ENCODE measurements around the gene BTG2.

BTG2 gene

GRCh38 chr1:203276916-203277545, 28.3 kb upstream of the BTG2 start:
- H3K4me3 ChIP-seq (replicated peaks; ENCODE audit: low read depth, low read length): no peak overlapping the region
- TF ChIP-seq CTCF (IDR thresholded peaks at IDR 0.05; ENCODE audit: low read depth, low read length, missing control alignments): no peak
- DNase-seq (ENCODE audit: extremely low read depth, low read depth): no peak

GRCh38 chr1:203278082-203278884, 27.0 kb upstream of the BTG2 start:
- TF ChIP-seq CTCF (IDR thresholded peaks at IDR 0.05; ENCODE audit: low read depth, low read length, missing control alignments): no peak
- no peak overlapping the region for H3K4me3 ChIP-seq (replicated peaks; ENCODE audit: low read depth, low read length)
- no peak for DNase-seq (ENCODE audit: extremely low read depth, low read depth)

- no peak for DNase-seq (ENCODE audit: extremely low read depth, low read depth)
- no peak for TF ChIP-seq CTCF (IDR thresholded peaks at IDR 0.05; ENCODE audit: low read depth, low read length, missing control alignments)
- no peak overlapping the region for H3K4me3 ChIP-seq (replicated peaks; ENCODE audit: low read depth, low read length)
These were observed 26.4 kb upstream of the BTG2 start for GRCh38 chr1:203278885-203279406.

GRCh38 chr1:203280061-203280460, 25.3 kb upstream of the BTG2 start:
- H3K4me3 ChIP-seq (replicated peaks; ENCODE audit: low read depth, low read length): no peak overlapping the region
- DNase-seq (ENCODE audit: extremely low read depth, low read depth): no peak
- TF ChIP-seq CTCF (IDR thresholded peaks at IDR 0.05; ENCODE audit: low read depth, low read length, missing control alignments): no peak

GRCh38 chr1:203281033-203281432, 24.3 kb upstream of the BTG2 start:
- H3K4me3 ChIP-seq (replicated peaks; ENCODE audit: low read depth, low read length): no peak overlapping the region
- peak; percentile 26 for TF ChIP-seq CTCF (IDR thresholded peaks at IDR 0.05; ENCODE audit: low read depth, low read length, missing control alignments)
- DNase-seq (ENCODE audit: extremely low read depth, low read depth): no peak

GRCh38 chr1:203281851-203282661, 23.3 kb upstream of the BTG2 start:
- no peak for DNase-seq (ENCODE audit: extremely low read depth, low read depth)
- no peak for TF ChIP-seq CTCF (IDR thresholded peaks at IDR 0.05; ENCODE audit: low read depth, low read length, missing control alignments)
- no peak overlapping the region for H3K4me3 ChIP-seq (replicated peaks; ENCODE audit: low read depth, low read length)
